NCI-H774 (cell line): ENCODE measurements around the gene IBSP.

ENCODE experiments used
- DNase-seq: peaks from one replicate; lab custom pipeline; 2025; lab: John Stamatoyannopoulos, UW

IBSP gene

DNA sequence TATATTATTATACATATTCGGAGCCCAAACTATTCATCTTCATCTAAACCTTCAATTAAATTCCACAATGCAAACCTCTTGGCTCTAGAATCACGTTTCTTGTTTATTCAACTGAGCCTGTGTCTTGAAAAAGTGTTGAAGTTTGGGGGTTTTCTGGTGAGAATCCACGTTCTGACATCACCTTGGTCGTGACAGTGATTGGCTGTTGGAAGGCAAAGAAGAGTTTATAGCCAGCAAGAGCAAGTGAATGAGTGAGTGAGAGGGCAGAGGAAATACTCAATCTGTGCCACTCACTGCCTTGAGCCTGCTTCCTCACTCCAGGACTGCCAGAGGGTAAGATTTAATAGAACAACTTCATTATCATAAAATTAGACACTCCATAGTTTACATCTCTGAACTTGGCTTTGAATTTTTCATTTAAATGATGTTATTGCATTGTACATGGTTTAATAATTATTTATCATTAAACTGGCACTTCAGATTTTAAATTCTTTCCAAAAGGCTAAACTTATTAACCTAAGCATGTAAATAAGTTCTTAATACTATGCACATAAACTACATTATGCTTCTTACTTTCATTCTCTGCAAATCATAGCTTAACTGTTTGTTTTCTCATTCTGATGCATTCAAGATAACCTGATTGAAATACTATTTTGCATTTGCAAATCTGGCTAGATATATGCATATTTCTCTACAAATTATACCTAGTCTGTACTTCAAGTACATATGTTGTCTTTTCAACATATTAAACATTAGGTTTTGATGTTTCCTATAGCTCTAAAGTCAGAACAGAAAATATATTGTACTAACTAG, at the start of gene IBSP:
Gene IBSP, plus strand, starts transcription at position 254 of the 813 bp plus-strand sequence. CDS start 2,808 bp downstream, outside the sequence.
- DNase-seq: no peak

DNA sequence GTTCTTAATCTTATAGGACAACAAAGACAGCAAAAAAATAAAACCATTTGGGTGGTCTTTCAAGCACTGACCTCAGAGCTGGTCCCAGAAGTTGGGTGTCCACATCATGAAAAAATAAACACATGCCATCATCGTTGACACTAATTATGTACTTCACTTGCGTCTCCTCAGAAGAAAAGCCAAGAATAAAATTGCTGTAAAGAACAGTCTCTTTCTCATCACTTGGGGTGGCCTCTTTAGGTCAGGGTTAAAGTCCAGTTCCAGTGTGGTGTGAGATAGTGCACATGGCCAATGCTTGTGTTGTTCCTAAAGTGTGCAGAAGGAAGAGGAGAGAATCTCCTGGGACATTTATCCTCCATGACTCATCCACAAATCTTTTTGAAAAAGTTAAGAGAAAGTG, 49.5 kb upstream of the IBSP start:
- no peak for DNase-seq

GRCh38 chr4:87758270-87758669, 41.1 kb upstream of the IBSP start:
- DNase-seq: no peak

GRCh38 chr4:87762311-87762710, 37.0 kb upstream of the IBSP start:
- DNase-seq: no peak

GRCh38 chr4:87781569-87781968, 17.8 kb upstream of the IBSP start:
- no peak for DNase-seq

DNA sequence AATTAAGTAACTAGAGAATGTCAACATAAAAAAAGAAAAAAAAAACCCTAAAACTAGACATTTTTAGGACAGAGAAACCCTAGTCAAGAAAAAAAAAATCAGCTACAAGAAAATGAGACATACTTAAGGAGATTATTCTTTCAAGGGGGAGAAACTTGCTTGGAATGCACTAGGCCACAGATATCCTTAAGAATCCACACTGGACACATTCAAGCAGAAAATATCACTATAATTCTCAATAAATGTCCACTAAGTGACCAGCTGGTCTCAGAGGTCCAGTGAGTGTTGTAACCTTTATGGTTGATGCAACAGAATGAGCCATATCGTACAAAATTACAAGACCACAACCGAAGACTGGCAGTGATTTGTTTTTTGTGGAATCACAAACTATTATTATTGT, 15.6 kb upstream of the IBSP start:
- no peak for DNase-seq

DNA sequence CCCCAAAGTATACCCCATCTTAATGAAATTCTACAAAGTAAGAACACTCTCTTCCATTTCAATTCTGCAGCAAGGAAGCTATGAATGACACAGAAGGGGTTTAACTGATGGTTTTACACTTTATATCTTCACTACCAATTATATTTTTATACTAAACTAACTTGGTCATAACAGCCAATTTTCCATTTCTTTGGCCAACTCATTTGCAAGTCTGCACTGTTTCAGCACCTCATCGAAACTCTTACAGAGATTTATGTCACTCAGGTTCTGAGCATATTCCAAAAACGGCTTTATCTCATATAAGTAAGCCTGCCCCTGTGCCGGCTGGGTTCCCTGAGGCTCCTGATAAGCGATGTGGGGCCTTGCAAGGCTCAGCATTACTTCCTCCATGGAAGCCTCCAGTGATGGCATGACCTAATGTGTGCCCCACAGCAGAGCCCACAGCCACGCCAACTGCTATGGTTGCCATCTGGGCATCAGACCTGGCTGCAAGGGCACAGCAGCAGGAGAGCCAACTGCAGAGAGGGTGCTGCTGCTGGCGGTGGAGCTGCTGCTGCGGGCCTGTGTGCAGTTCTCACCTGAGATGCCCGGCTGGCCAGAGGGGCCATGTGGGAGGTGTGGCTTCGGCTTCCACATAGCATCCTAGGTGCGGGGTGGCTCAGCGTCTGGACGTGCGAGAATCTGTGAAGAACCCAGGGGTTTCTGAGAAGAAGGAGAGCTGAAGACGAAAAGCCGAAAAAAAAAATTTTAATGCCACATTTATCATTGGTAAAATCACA, 13.4 kb upstream of the IBSP start:
- no peak for DNase-seq

DNA sequence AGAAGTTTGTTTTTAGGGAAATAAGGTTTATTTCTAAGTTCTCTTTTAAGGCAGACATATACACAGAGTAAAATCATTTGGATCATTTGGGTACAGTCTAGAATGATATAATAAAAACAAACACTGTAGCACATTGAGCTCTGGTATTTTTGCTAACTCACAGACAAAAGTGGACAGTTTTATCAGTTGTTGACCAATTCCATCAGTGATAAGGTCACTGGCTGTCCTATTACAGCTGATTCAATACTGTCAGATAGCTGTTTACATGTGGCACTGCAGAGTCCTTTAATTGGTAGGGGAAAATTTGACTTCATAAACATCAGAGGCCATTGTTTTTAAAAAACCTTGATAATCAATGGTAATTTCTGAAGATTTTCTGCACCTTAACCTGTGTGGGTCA, 3.5 kb downstream of the IBSP start:
- no peak for DNase-seq

GRCh38 chr4:87803421-87803820, 4.1 kb downstream of the IBSP start:
- no peak for DNase-seq

DNA sequence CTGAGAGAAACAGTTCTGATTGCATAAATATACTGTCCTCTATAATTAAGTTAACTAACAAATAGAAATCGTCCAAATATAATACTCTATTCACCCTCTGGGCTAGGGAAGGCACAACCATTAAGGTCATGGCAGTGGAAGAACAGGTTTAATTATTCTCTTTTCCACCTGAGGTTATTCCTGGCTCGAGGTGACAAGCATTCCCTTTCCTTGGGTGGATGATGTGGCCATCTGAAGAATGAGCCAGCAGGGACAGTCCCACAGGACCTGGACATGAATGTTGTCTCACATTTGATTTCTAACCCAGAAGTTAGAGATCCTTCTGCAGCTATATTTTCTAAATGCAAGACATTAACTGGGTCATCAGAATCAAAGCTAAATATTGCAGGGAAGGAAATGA, 5.5 kb downstream of the IBSP start:
- no peak for DNase-seq

DNA sequence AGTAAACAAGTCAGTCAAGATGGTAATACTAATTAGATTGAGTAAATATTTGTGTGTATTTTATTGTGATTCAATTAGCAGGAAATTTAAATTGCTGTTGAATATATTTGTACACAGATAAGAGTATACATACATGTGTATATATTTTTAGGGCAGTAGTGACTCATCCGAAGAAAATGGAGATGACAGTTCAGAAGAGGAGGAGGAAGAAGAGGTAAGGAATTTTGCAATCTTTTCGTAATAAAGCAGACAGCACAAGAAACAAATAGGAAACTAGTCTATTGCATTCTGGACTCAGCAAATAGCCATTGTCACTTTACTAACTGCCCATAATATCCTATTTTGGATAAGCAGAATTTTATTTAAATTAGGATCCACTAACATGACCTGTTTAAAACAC, 6.6 kb downstream of the IBSP start:
- DNase-seq: no peak

DNA sequence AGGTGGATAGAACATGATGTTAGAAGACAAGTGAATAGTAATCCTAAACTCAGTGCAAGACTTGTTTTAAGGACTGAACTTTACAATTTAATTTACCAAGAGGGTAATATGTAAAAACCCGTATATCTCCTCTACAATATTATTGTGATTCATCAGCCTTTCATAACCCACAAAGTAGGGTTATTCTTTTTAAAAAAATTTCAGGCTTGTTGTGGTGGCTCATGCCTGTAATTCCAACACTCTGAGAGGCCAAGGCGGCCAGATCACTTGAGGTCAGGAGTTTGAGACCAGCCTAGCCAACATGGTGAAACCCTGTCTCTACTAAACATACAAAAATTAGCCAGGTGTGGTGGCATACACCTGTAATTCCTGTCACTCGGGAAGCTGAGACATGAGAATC, 7.2 kb downstream of the IBSP start:
- DNase-seq: no peak

DNA sequence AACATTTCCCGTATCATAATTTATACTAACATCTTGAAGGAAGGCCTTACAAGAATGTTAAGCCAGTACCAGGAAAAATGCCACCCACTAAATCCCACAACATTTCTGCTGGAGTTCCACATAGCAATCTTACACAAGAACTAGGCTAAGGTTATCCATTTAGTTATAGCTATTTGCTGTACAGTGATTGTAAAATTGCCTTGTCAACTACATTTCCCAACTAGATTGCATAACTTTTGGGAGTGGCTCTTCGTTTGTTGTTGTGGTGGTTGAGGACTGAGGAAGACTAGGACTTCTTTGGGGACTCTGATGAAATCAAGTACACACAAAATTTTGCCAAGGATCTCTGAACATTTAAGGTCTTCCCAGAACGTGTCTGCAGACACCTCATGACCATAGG, 8.0 kb downstream of the IBSP start:
- no peak for DNase-seq

DNA sequence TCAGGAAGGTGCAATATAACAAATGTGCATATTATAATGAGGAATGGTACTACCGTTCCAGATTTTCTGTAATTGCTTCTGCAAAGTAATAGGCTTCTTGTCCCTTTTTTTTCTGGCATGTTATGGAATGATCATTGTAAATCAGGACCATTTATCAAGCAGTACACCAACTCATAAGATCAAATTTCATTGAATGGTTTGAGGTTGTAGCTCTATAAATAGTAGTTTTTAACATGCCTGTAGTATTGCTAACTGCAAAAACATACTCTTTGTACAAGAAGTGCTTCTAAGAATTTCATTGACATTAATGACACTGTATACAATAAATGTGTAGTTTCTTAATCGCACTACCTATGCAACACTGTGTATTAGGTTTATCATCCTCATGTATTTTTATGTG, 12.6 kb downstream of the IBSP start:
- DNase-seq: no peak

DNA sequence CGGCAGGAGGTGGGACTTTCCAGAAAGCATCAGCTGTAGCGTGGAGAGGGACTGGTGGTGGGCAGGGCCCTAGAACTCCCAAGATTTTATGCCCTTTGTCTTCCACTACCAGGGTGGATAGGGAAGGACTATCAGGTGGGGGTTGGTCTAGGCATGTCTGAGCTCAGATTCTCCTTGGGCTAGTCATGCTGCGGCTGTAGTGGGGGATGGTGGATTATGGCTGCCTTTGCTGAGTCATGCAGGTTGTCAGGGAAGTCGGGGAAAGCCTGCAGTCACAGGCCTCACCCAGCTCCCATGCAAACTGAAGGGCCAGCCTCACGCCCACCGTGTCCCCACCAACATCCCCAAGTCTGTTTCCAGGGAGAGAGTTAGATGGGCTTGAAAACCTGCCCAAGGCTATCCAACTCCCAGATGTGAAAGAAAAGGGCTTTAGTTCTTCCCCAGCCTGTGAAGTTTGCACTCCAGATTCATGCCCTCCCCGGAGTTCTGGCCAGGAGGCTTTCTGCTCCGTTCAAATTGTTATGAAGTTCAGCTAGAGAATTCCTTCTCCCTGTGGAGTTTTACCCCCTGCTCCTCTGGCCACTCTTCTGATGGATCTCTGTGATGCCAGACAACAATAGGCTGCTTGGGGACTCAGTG, 20.0 kb downstream of the IBSP start:
- DNase-seq: no peak

DNA sequence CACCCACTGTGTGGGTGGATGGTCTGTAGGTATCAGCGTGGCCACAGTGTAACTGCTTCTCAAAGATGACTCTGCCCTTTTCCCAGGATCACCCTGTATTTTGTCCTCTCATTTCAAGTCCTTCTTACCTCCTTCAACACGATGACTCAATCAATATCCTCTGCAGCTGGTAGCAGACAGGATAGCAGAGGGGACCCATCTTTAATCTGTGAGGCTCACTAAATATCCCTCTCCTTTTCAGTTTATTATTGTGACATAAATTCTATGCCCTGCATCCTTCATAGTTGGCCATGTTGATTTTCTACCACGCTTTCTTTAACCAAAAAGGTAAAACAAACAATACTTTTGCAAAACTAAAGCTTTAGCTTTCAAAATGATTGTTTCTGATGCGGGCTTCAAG, 23.8 kb downstream of the IBSP start:
- DNase-seq: no peak

GRCh38 chr4:87823724-87824123, 24.4 kb downstream of the IBSP start:
- DNase-seq: no peak

- no peak for DNase-seq
Observed at GRCh38 chr4:87824352-87824751, 25.0 kb downstream of the IBSP start.

- no peak for DNase-seq
Observed at GRCh38 chr4:87832669-87833068, 33.3 kb downstream of the IBSP start, which contains the start of gene MEPE. Gene MEPE (plus strand): TSS chr4:87832969. CDS start chr4:87834715, 1,746 bp downstream.

GRCh38 chr4:87834401-87834800, 35.0 kb downstream of the IBSP start:
- DNase-seq: no peak

GRCh38 chr4:87835197-87835596, 35.8 kb downstream of the IBSP start:
- no peak for DNase-seq

GRCh38 chr4:87835743-87836142, 36.4 kb downstream of the IBSP start:
- no peak for DNase-seq

DNA sequence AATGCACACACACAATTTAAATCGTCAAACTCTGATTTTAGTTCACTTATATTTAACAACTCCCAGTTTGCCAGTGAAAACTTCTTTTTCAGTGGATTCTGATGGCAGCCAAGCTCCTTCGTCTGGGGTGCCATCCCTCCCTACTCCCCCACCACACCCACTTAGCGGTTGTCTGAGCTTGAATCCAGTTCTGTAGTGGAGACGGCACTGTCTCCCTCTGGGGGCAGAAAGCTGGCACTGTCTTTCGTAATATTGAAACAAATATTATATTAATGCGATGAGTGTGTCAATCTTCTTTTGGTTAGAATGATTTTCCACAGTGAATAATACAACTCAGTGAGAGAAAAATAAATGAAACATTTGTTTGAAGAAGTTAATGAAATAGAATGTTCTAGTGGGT, 38.9 kb downstream of the IBSP start:
- DNase-seq: no peak
